GM19452 (cell line): Measurements from ENCODE around the gene CRHR1.

Experiments
- ATAC-seq: cut with Tn5 transposase; IDR thresholded peaks from one replicate; pipeline ENCODE4 v1.9.1; 2021; ENCODE audit not compliant: unreplicated experiment

CRHR1 gene

DNA sequence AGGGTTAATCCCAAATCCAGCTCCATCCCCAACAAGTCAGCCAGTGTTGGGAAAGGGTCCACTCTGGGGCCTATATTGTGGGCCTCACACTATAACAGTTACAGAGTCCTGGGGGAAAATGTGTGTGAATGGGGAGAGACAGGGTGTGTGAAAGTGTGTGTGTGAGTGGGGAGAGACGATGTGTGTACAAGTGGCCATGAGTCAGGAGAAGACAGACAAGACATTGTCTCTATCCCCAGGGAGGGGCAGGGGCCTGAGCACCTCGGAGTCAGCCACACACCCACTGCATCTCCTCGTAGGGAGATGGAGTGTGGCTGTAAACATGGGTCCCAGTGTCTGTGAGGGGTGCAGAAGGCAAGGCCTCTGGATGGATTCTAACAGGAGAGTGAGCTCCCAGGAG, 2.9 kb downstream of the CRHR1 start:
- ATAC-seq, result no peak

DNA sequence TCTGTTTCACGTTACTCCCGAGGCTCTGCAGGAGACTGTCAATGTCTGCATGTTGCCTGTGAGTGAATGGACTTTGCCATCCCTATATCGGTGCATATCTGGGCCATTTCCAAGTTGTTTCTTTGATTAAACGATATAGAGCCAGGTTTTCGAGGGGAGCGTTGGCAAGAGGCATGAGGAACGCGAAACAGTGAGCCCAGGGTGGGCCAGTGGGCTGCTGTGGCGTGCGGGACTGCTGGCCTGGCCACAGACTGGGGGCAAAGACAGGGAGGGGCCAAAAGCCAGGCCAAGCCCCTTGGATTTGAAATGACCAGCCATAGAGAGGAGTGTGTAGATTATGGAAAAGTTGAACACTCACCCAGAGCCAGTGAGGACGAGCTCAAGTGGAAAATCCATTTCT, 3.5 kb downstream of the CRHR1 start:
- ATAC-seq, result no peak

GRCh38 chr17:45788057-45788456, 3.9 kb downstream of the CRHR1 start:
- ATAC-seq, result no peak

- ATAC-seq, result no peak
Observed at GRCh38 chr17:45789874-45790273, 5.8 kb downstream of the CRHR1 start.

- no peak for ATAC-seq
Observed at GRCh38 chr17:45790296-45790922, 6.3 kb downstream of the CRHR1 start.

- ATAC-seq, result no peak
Observed at GRCh38 chr17:45791041-45791582, 7.0 kb downstream of the CRHR1 start.

DNA sequence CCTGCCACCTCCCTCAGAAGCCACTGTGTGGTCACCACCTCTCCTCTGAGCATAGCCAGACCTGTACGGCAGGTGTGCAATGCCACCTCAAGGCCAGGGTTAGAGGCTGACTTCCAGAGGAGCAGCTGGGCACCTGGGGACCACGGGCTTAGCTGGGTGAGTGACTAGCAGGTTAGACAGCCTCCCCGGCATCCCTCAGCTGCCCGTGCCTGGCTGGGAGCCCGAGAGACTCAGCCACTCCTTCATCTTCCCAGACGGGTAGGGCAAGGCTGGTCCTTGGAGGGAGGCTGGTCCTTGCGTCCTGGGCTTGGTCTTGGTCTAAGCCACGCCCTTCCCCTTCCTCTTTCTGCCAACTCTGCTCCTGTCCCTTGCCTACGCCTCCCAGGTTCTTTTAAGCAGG, 7.8 kb downstream of the CRHR1 start:
- no peak for ATAC-seq

DNA sequence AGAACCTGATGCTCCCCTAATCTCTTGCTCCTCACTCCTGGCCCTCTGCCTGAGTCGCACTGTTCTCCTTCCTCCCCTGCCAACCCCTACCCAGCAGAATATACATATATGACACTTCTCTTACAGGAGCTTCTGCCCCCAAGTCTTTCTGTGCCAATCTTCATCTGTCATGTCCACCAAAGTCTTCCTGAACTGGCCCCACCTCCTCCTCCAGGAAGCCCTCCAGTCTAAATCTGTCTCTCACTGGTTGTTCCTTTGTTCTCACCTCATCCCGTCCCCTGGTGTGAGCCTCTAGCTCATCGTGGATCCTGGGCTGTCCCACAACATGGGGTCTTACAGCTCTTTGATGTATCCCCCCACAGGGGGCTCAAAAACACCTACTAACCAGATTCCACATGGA, 8.3 kb downstream of the CRHR1 start:
- no peak for ATAC-seq

GRCh38 chr17:45792995-45793755, 9.1 kb downstream of the CRHR1 start:
- no peak for ATAC-seq

- no peak for ATAC-seq
Observed at GRCh38 chr17:45793999-45794540, 9.9 kb downstream of the CRHR1 start.

DNA sequence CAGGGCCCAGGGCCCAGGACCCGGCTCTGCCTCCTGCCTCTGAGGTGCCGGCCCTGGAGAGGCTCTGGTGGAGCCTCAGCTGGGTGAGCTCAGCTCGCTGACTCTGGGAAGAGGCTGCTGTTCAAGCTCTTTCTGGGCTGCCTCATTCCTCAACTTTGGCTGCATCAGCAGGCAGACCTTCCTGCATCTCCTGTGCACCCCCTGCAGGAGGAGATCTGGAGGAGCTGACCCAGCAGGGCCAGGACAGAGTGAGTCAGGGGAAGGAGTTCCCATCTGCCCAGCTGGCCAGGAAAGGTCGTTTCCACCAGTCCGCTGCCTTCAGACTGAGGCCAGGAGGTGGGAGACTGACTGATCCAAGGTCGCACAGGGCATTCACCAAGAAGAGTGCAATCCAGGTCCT, 10.7 kb downstream of the CRHR1 start:
- ATAC-seq, result no peak

DNA sequence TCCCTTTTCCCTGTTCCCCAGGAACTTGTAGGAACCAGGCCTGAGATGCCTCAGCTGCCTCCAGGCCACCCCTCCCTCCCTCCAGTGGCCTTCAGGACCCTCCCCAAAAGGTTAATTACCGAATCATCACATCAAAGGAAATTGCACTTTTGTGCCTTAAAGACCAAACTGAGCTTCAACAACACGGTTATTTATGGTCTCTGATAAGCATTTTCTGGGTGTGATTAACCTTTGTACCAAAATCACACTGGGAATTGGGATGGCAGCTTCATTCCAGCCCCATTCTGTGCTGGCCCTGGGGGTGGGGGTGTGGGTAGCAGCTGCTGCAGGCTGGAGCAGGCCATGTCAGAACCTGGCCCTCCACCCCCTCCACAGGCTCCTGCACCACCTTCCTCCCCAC, 16.7 kb downstream of the CRHR1 start:
- ATAC-seq, result no peak

DNA sequence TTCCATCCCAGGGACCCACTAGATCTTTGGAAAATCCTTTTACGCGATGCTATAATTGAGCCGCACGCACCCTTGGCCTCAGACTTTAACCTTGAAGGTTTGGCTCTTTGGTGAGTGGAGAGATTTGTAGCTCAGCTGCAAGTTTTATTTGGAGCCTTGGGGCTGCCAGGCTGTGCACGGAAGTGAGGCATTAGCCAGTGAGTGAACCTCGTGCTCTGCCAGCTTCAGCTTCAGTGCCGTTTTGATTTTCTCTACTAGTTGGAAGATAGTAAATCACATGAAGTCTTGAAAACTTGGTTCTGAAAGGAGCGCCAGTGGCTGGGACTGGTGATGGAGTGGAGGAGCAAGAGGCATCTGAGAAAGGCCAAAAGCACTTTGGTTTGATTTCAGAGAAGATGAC, 17.3 kb downstream of the CRHR1 start:
- no peak for ATAC-seq

DNA sequence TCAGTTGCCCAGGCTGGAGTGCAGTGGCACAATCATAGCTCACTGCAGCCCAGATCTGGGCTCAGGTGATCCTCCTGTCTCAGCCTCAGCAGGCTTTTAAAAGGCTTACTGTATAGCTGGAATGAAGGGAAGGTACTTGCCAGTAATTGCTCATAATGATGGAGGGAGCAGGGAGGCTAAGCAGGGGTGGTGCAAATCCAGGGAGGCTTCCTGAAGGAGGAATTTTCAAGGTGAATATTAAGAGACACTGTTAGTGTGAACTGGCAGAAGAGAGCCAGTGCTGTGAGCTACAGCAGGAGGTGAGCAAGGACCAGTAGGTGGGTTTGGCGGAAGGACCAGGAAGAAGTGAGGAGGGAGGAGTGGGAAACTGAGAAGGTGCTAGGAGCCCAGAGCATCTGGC, 24.7 kb downstream of the CRHR1 start:
- ATAC-seq, result no peak

DNA sequence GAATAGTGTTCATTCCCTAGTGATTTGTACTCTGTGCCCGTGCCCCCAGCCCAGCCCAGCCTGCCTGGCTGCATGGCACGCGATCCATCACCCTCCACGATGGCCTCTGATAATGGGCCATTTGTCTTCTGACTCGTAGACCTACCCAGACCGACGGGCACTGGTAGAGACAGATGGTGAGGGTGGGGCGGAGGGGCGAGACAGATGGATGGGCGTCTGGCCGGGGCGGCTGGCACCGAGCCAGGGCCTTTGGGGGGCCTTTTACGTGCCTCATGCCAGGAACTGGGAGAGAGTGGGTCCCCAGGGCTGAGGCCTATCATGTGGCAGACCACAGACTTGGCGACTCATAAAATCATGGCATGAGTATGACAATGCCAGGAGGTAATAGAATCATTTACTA, 25.4 kb downstream of the CRHR1 start:
- no peak for ATAC-seq

DNA sequence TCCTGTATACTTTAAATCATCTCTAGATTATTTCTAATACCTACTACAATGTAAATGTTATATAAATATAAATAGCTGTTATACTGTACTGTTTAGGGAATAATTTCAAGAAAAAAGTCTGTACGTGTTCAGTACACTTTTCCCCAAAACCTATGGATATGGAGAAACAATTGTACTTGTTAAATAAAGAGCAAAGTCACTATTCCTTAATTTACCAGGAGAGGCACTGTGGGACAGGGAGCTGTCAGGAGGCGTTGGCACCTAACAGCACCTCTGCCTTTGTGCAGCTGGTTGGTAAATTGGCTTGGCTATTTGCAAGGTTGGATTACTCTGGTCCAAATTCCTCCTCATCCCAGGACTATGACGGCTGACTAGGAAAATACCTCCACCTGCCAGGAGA, 28.0 kb downstream of the CRHR1 start:
- no peak for ATAC-seq

DNA sequence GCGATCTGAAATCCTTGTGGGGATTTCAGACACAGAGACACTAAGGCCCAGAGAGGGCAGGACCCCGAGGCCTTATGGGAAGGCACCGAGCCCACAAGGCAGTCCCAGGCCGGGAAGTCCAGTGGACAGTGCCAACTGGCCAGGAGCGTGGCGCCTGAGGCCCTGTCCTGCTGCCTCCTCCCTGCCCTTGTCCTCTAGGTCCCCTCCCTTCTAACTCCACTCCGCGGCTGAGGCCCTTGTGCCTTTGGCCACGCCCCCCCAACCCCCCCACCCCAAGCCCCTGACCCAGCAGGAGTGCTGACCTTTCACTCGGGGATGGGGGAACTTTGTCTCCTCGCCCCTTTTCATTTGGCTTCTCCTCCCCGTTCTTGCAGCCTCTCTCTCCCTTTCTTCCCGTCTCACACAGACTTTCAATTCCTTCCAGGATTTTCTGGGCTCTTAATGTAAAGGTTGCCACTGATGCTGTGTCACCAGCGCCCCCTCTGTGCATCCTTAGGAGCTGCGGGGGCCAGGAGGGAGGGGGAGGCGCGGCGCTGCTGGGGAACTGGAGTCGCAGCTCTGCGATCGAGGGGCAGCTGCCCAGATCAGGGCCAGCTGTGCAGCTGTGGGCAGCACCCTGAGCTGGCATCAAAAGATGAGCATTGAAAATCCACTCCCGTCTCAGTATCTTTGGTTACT, 29.1 kb downstream of the CRHR1 start:
- ATAC-seq, result no peak

GRCh38 chr17:45814622-45815606, 30.8 kb downstream of the CRHR1 start:
- ATAC-seq, result no peak

DNA sequence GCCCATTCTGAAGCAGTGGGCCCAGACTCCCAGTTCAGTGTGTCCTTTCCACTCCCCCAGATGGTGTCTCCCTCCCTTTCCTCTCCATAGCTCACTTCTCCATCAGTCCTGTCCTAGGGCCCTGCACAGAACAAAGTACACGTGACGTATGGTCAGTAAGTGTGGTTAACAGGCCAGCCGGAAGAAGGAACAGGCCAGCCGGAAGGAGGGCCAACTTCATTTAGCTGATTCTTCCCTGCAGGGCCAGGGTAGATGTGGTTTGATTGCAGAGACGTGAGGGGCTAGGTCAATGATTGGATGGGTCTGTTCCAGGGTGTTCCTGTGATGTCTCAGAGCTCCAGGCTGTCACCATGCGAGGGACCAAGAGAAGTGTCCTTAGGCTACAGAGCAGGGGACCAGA, 31.6 kb downstream of the CRHR1 start:
- ATAC-seq, result no peak

DNA sequence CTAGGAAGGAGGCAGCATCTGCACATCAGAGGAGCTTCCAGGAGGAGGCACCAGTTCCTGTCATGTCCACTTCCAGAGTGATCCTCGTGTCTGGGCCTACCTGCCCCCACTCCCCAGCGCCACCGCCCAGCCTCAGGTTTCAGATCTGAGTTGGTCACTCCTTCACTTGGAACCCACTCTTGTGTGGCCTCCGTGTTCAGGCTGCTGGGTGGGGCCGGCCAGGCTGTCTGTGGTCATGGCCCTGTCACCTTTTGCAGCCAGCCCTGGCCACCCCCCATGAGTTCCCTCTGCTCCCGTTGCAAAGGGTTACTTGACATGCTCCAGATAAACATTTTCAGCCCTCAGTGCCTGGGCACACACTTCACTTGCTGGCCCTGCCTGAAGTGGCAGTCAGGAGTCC, 33.9 kb downstream of the CRHR1 start:
- ATAC-seq, result no peak

DNA sequence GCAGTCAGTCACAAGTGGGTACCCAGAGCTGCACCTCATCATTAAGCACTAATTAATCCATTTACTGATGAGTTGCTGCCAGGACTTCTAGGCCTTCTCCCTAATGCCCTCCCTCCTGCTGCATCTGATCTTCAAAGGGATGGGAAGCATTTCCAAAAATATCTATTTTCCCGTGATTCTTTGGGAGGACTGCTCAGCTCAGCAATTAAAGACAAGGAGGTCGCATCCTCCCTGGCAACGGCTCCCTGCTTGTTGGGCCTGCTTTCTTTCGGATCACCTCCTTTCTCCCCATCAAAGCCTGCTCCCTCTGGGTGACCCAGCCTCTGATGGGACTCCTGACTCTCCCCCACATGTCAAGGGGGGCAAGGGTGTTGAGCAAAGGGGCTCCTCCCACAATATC, 34.6 kb downstream of the CRHR1 start:
- no peak for ATAC-seq
